Prostate gland (tissue), 2 donors: Measurements from ENCODE around the gene SYNJ2.

Source experiments
- POLR2AphosphoS5 ChIP-seq: sonication (generic); formaldehyde crosslinking; IDR thresholded peaks from one replicate; pipeline ENCODE4 v1.6.1; 2017; ENCODE audit warnings: antibody characterized with exemption
- TF ChIP-seq, protein P1 (sequence below), 4 experiments: fragments of 200-600 bp in 2 of 4; fragments of 450-650 bp in 2 of 4; sonication (generic) in 2 of 4; IDR thresholded peaks; 1 replicate in 3 of 4; 2 replicates in 1 of 4; pipeline ENCODE4 v1.5.1; 2016 to 2019; ENCODE audit warnings: antibody characterized with exemption in 4 of 4, mild to moderate bottlenecking in 2 of 4, moderate library complexity in 2 of 4

DNA sequence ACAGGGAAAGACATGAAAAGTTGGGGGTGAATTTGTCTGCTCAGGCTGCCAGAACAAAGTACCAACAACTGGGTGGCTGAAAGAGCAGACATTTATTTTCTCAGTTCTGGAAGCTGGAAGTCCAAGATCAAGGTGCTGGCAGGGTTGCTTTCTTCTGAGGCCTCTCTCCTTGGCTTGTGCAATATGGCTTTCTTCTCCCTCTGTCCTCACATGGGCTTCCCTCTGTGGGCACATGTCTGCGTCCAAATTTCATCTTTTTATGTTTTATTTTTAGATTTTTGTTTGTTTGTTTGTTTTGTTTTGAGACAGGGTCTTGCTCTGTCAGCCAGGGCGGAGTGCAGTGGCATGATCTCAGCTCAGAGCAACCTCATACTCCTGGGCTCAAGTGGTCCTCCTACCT is 6.2 kb upstream of the SYNJ2 start:
- TF ChIP-seq, protein P1, sequence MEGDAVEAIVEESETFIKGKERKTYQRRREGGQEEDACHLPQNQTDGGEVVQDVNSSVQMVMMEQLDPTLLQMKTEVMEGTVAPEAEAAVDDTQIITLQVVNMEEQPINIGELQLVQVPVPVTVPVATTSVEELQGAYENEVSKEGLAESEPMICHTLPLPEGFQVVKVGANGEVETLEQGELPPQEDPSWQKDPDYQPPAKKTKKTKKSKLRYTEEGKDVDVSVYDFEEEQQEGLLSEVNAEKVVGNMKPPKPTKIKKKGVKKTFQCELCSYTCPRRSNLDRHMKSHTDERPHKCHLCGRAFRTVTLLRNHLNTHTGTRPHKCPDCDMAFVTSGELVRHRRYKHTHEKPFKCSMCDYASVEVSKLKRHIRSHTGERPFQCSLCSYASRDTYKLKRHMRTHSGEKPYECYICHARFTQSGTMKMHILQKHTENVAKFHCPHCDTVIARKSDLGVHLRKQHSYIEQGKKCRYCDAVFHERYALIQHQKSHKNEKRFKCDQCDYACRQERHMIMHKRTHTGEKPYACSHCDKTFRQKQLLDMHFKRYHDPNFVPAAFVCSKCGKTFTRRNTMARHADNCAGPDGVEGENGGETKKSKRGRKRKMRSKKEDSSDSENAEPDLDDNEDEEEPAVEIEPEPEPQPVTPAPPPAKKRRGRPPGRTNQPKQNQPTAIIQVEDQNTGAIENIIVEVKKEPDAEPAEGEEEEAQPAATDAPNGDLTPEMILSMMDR (IDR thresholded peaks at IDR 0.05): no peak
- TF ChIP-seq POLR2AphosphoS5: no peak
